HepG2 (cell line): ENCODE measurements around the gene CTF1. TPM values are rescaled to one million over a fixed set of nuclear protein-coding genes. Genes with fewer than 3 reads are reported as not detected.

Experiments used
- DPF2 ChIP-seq: sonication (generic); formaldehyde crosslinking; IDR thresholded peaks from 2 replicates; pipeline ENCODE4 v1.4.0; 2020; ENCODE audit warnings: mild to moderate bottlenecking, low read depth, missing genetic modification reagents, borderline replicate concordance
- EHMT2 ChIP-seq: fragments of 200-600 bp; sonication (generic); IDR thresholded peaks from 2 replicates; pipeline ENCODE4 v1.7.0; 2017; ENCODE audit warnings: antibody characterized with exemption, low read depth, low read length, borderline replicate concordance
- ESRRA ChIP-seq: sonication (generic); formaldehyde crosslinking; IDR thresholded peaks from 2 replicates; pipeline ENCODE4 v1.5.1; 2020; ENCODE audit warnings: mild to moderate bottlenecking, low read depth, missing genetic modification reagents
- FOXA3 ChIP-seq: IDR thresholded peaks from 2 replicates; pipeline ENCODE4 v1.6.1; 2016; ENCODE audit warnings: missing genetic modification reagents, missing compliant biosample characterization
- FOXM1 ChIP-seq: sonication (generic); formaldehyde crosslinking; IDR thresholded peaks from 2 replicates; pipeline ENCODE4 v1.5.0; 2020; ENCODE audit warnings: missing genetic modification reagents
- GTF2F1 ChIP-seq: fragments of 150-350 bp; IDR thresholded peaks from 2 replicates; pipeline ENCODE4 v1.6.1; 2014; ENCODE audit warnings: low read length
- IKZF1 ChIP-seq: fragments of 450-650 bp; IDR thresholded peaks from 2 replicates; pipeline ENCODE4 v1.7.1; 2016
- ISL2 ChIP-seq: sonication (generic); formaldehyde crosslinking; IDR thresholded peaks from 2 replicates; pipeline ENCODE4 v1.5.0; 2020; ENCODE audit warnings: missing genetic modification reagents
- NFE2 ChIP-seq: sonication (generic); formaldehyde crosslinking; IDR thresholded peaks from 2 replicates; pipeline ENCODE4 v1.4.0; 2020; ENCODE audit warnings: missing genetic modification reagents
- NR3C1 ChIP-seq: sonication (generic); formaldehyde crosslinking; IDR thresholded peaks from 2 replicates; pipeline ENCODE4 v1.4.0; 2020; ENCODE audit warnings: missing genetic modification reagents
- RXRB ChIP-seq: IDR thresholded peaks from 2 replicates; pipeline ENCODE4 v1.6.1; 2016; ENCODE audit warnings: borderline replicate concordance, missing genetic modification reagents, missing compliant biosample characterization
- SMAD3 ChIP-seq: sonication (generic); formaldehyde crosslinking; IDR thresholded peaks from 2 replicates; pipeline ENCODE4 v1.4.0; 2020; ENCODE audit warnings: missing genetic modification reagents
- STAG1 ChIP-seq: sonication (generic); formaldehyde crosslinking; IDR thresholded peaks from 2 replicates; pipeline ENCODE4 v1.4.0; 2020; ENCODE audit warnings: missing genetic modification reagents
- ZBTB42 ChIP-seq: sonication (generic); formaldehyde crosslinking; IDR thresholded peaks from 2 replicates; pipeline ENCODE4 v1.5.0; 2020; ENCODE audit warnings: mild to moderate bottlenecking, missing genetic modification reagents
- ZNF292 ChIP-seq: sonication (generic); formaldehyde crosslinking; IDR thresholded peaks from 2 replicates; pipeline ENCODE4 v1.8.1; 2022; ENCODE audit warnings: mild to moderate bottlenecking, low read depth, missing genetic modification reagents, borderline replicate concordance
- ZNF432 ChIP-seq: sonication (generic); formaldehyde crosslinking; IDR thresholded peaks from 2 replicates; pipeline ENCODE4 v1.5.0; 2020; ENCODE audit warnings: missing genetic modification reagents, mild to moderate bottlenecking, borderline replicate concordance
- ZNF777 ChIP-seq: sonication (generic); formaldehyde crosslinking; IDR thresholded peaks from 2 replicates; pipeline ENCODE4 v1.4.0; 2020; ENCODE audit warnings: missing genetic modification reagents
- ZNF782 ChIP-seq: sonication (generic); formaldehyde crosslinking; IDR thresholded peaks from 2 replicates; pipeline ENCODE4 v1.4.0; 2020; ENCODE audit warnings: missing genetic modification reagents, mild to moderate bottlenecking, borderline replicate concordance
- polyA plus RNA-seq, 8 experiments: library from polyadenylated mRNA; depleted of rRNA in 3 of 8; stranded (reverse) in 7 of 8; unstranded in 1 of 8; fragments of >200 nt; fragmentation: Illumina TruSeq in 4 of 8; extraction: Trizol in 4 of 8; gene quantifications; 2 replicates each; pipeline versions ENCODE4 v1.2.1 to v1.2.3, GENCODE V29; 2011 to 2016; ENCODE audit warnings: low read depth in 4 of 8, missing spikeins in 1 of 8, mixed read lengths in 1 of 8; ENCODE audit not compliant: insufficient read depth in 1 of 8
- total RNA-seq, 5 experiments: library from RNA; depleted of rRNA; stranded (reverse); fragments of >200 nt; fragmentation: Illumina TruSeq; extraction: Trizol; gene quantifications; 2 replicates each; pipeline ENCODE4 v1.2.3, GENCODE V29; 2016; ENCODE audit warnings: low read depth in 1 of 5
- TF ChIP-seq, protein P1 (sequence below): sonication (generic); formaldehyde crosslinking; IDR thresholded peaks from 2 replicates; pipeline ENCODE4 v1.4.0; 2020; ENCODE audit warnings: mild to moderate bottlenecking, missing genetic modification reagents
- TF ChIP-seq, protein P2 (sequence below): sonication (generic); formaldehyde crosslinking; IDR thresholded peaks from 2 replicates; pipeline ENCODE4 v1.5.0; 2020; ENCODE audit warnings: mild to moderate bottlenecking, missing genetic modification reagents, borderline replicate concordance
- TF ChIP-seq, protein P3 (sequence below): IDR thresholded peaks from 2 replicates; pipeline ENCODE4 v1.6.1; 2016; ENCODE audit warnings: missing compliant biosample characterization, missing genetic modification reagents, borderline replicate concordance
- TF ChIP-seq, protein P4 (sequence below): sonication (generic); formaldehyde crosslinking; IDR thresholded peaks from 2 replicates; pipeline ENCODE4 v1.4.0; 2020; ENCODE audit warnings: missing genetic modification reagents

Gene CTF1
- total and polyA plus RNA-seq, 2 of the 13 experiments (the other 11 are each of a cell fraction or from before 2014, with no cell fraction given): 0.13 to 1.8 TPM

DNA sequence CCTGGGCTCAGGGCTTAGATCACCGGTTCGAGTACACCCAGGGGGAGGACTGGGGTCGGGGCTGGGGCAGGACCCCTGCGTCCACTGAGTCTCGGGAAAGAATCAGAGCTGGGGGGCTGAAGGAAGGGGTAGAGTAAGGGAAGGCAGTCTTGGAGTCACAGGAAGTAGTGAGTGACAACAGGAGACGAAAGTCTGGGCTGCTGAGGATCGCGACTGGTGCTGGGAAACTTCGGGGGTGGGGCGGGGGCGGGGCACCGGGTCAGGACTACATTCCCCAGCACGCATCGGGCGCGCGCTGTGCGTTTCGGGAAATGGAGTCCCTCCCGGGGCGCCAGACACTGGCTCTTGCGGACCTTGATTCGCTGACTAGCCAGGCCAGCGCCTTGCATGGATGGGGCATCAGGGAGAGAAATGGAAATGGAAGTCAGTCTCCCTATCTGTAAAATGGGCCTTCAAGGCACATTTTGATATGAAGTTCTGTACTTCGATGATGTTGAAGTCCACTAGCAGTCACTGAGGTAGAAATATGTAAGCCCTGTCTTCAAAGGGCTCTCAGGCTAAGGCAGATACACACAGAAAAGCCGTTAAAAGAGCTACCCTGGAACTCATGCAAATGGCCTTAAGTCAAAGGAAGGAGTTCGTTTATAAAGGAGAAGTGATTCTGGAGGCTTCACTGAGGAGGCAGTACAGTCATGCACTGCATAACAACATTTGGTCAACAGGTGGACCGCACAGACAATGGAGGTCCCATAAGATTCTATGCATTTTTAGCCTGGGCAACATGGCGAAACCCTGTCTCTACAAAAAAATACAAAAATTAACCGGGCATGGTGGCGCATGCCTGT, 697 bp downstream of the CTF1 start (continued):
- TF ChIP-seq, protein P1, sequence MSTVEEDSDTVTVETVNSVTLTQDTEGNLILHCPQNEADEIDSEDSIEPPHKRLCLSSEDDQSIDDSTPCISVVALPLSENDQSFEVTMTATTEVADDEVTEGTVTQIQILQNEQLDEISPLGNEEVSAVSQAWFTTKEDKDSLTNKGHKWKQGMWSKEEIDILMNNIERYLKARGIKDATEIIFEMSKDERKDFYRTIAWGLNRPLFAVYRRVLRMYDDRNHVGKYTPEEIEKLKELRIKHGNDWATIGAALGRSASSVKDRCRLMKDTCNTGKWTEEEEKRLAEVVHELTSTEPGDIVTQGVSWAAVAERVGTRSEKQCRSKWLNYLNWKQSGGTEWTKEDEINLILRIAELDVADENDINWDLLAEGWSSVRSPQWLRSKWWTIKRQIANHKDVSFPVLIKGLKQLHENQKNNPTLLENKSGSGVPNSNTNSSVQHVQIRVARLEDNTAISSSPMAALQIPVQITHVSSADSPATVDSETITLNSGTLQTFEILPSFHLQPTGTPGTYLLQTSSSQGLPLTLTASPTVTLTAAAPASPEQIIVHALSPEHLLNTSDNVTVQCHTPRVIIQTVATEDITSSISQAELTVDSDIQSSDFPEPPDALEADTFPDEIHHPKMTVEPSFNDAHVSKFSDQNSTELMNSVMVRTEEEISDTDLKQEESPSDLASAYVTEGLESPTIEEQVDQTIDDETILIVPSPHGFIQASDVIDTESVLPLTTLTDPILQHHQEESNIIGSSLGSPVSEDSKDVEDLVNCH (CRISPR knock-in tag): no peak
- TF ChIP-seq GTF2F1 (no peak), IKZF1 (no peak), ZNF292 (no peak), ZNF782 (CRISPR knock-in tag) (no peak), SMAD3 (CRISPR knock-in tag) (no peak), STAG1 (CRISPR knock-in tag) (no peak), DPF2 (CRISPR knock-in tag) (no peak), ZBTB42 (CRISPR knock-in tag) (no peak), NR3C1 (no peak), EHMT2 (no peak), NFE2 (no peak), ISL2 (CRISPR knock-in tag) (no peak; the same call in 1 of the 2 replicates), FOXM1 (no peak), ZNF777 (CRISPR knock-in tag) (no peak), FOXA3 (CRISPR knock-in tag) (no peak), ZNF432 (CRISPR knock-in tag) (no peak), RXRB (CRISPR knock-in tag) (no peak), ESRRA (CRISPR knock-in tag) (0 out of 2 replicates have a peak, but pooled peaks have one; percentile 22)
- TF ChIP-seq, protein P2, sequence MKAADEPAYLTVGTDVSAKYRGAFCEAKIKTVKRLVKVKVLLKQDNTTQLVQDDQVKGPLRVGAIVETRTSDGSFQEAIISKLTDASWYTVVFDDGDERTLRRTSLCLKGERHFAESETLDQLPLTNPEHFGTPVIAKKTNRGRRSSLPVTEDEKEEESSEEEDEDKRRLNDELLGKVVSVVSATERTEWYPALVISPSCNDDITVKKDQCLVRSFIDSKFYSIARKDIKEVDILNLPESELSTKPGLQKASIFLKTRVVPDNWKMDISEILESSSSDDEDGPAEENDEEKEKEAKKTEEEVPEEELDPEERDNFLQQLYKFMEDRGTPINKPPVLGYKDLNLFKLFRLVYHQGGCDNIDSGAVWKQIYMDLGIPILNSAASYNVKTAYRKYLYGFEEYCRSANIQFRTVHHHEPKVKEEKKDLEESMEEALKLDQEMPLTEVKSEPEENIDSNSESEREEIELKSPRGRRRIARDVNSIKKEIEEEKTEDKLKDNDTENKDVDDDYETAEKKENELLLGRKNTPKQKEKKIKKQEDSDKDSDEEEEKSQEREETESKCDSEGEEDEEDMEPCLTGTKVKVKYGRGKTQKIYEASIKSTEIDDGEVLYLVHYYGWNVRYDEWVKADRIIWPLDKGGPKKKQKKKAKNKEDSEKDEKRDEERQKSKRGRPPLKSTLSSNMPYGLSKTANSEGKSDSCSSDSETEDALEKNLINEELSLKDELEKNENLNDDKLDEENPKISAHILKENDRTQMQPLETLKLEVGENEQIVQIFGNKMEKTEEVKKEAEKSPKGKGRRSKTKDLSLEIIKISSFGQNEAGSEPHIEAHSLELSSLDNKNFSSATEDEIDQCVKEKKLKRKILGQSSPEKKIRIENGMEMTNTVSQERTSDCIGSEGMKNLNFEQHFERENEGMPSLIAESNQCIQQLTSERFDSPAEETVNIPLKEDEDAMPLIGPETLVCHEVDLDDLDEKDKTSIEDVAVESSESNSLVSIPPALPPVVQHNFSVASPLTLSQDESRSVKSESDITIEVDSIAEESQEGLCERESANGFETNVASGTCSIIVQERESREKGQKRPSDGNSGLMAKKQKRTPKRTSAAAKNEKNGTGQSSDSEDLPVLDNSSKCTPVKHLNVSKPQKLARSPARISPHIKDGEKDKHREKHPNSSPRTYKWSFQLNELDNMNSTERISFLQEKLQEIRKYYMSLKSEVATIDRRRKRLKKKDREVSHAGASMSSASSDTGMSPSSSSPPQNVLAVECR (CRISPR knock-in tag): peak; percentile 47; the same call in 1 of the 2 replicates
- TF ChIP-seq, protein P3, sequence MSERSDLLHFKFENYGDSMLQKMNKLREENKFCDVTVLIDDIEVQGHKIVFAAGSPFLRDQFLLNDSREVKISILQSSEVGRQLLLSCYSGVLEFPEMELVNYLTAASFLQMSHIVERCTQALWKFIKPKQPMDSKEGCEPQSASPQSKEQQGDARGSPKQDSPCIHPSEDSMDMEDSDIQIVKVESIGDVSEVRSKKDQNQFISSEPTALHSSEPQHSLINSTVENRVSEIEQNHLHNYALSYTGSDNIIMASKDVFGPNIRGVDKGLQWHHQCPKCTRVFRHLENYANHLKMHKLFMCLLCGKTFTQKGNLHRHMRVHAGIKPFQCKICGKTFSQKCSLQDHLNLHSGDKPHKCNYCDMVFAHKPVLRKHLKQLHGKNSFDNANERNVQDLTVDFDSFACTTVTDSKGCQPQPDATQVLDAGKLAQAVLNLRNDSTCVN (CRISPR knock-in tag): no peak
- TF ChIP-seq, protein P4, sequence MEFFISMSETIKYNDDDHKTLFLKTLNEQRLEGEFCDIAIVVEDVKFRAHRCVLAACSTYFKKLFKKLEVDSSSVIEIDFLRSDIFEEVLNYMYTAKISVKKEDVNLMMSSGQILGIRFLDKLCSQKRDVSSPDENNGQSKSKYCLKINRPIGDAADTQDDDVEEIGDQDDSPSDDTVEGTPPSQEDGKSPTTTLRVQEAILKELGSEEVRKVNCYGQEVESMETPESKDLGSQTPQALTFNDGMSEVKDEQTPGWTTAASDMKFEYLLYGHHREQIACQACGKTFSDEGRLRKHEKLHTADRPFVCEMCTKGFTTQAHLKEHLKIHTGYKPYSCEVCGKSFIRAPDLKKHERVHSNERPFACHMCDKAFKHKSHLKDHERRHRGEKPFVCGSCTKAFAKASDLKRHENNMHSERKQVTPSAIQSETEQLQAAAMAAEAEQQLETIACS: no peak
